HG02870 (cell line): Measurements from ENCODE around the gene RABL3.
A peak's percentile ranks its signal among the peaks of the same experiment; 100 is the strongest.
"Not testable (repeated sequence)": the region's sequence is repeated elsewhere in the genome, so short reads cannot be mapped to it uniquely, and the experiment has no call there.

ENCODE experiments used
- ATAC-seq: cut with Tn5 transposase; IDR thresholded peaks from one replicate; pipeline ENCODE4 v1.9.1; 2021; ENCODE audit warnings: mild to moderate bottlenecking, moderate library complexity; ENCODE audit not compliant: unreplicated experiment

Gene RABL3

GRCh38 chr3:120742198-120742848 lies at the start of gene RABL3, which contains the start of gene GTF2E1:
Gene RABL3 (minus strand): TSS chr3:120742516. CDS start chr3:120742507, 9 bp downstream.
Gene GTF2E1 (plus strand): TSS chr3:120742744. CDS start chr3:120750553, 7,809 bp downstream.
- ATAC-seq = peak; percentile 98

- ATAC-seq = no peak
Observed at GRCh38 chr3:120791913-120792312, 49.6 kb upstream of the RABL3 start.

- no peak for ATAC-seq
Observed at GRCh38 chr3:120791010-120791409, 48.7 kb upstream of the RABL3 start.

- peak; percentile 50 for ATAC-seq
Observed at GRCh38 chr3:120785832-120786231, 43.5 kb upstream of the RABL3 start.

GRCh38 chr3:120780977-120781376 lies 38.7 kb upstream of the RABL3 start:
- ATAC-seq = peak; percentile 95

- ATAC-seq = no peak
Observed at GRCh38 chr3:120778776-120779175, 36.5 kb upstream of the RABL3 start.

GRCh38 chr3:120775411-120775810 lies 33.1 kb upstream of the RABL3 start:
- no peak for ATAC-seq

GRCh38 chr3:120773932-120774331 lies 31.6 kb upstream of the RABL3 start:
- peak; percentile 90 for ATAC-seq

GRCh38 chr3:120772081-120772480 lies 29.8 kb upstream of the RABL3 start:
- ATAC-seq = no peak

GRCh38 chr3:120770891-120771290 lies 28.6 kb upstream of the RABL3 start:
- no peak for ATAC-seq

GRCh38 chr3:120769436-120769835 lies 27.1 kb upstream of the RABL3 start:
- no peak for ATAC-seq

GRCh38 chr3:120767106-120767505 lies 24.8 kb upstream of the RABL3 start:
- no peak for ATAC-seq

GRCh38 chr3:120766576-120766975 lies 24.3 kb upstream of the RABL3 start:
- no peak for ATAC-seq

GRCh38 chr3:120765830-120766493 lies 23.6 kb upstream of the RABL3 start:
- peak; percentile 57 for ATAC-seq

- no peak for ATAC-seq
Observed at GRCh38 chr3:120764206-120764605, 21.9 kb upstream of the RABL3 start.

- peak; percentile 76 for ATAC-seq
Observed at GRCh38 chr3:120763601-120764000, 21.3 kb upstream of the RABL3 start.

GRCh38 chr3:120762615-120763014 lies 20.3 kb upstream of the RABL3 start:
- ATAC-seq = no peak

GRCh38 chr3:120758551-120758950 lies 16.2 kb upstream of the RABL3 start:
- ATAC-seq = not testable (repeated sequence)

- ATAC-seq = no peak
Observed at GRCh38 chr3:120756061-120756460, 13.7 kb upstream of the RABL3 start.

GRCh38 chr3:120753810-120754209 lies 11.5 kb upstream of the RABL3 start:
- no peak for ATAC-seq

GRCh38 chr3:120752865-120753264 lies 10.5 kb upstream of the RABL3 start:
- no peak for ATAC-seq

GRCh38 chr3:120752230-120752629 lies 9.9 kb upstream of the RABL3 start:
- no peak for ATAC-seq
